ENCODE data around the gene IMMP2L.

The IMMP2L gene

DNA sequence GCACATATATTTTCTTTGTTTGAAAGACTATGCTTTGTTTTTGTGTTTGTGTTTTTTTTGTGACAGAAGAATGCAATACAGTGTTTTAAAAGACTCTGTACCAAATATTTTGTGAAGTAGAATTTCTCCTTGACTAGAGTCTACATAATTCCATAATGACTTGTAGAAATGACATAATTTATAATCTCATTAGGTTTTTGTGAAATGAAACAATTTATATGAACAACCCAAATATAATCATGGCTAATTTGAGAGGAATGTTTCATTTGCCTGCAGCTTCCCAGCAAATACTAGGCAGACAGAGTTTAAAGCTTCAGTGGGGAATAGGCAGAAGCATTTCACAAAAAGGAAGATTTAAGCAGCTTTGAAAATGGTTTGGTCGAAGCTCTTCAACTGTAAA, 686.9 kb downstream of the IMMP2L start:
- no peak for DNase-seq (ENCODE audit: extremely low read depth, low read depth)

DNA sequence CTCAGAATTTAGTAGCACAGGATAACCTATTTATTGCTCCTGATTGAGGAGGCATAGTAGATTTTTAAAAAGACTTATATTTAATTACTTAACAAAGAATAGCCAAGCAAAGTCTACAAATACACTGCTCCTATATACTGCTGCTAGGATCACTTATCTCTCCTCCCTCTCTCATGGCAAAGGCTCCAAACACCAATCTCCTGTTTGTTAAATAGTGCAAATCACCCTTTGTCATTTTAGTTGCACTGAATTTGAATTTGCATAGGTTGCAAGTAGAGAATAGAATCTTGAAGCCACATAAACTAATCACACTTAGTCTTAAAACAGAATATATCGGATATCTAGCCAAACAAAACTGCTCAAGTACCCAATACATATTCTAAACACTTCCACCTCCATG, 690.4 kb downstream of the IMMP2L start:
- TF ChIP-seq, protein P1, sequence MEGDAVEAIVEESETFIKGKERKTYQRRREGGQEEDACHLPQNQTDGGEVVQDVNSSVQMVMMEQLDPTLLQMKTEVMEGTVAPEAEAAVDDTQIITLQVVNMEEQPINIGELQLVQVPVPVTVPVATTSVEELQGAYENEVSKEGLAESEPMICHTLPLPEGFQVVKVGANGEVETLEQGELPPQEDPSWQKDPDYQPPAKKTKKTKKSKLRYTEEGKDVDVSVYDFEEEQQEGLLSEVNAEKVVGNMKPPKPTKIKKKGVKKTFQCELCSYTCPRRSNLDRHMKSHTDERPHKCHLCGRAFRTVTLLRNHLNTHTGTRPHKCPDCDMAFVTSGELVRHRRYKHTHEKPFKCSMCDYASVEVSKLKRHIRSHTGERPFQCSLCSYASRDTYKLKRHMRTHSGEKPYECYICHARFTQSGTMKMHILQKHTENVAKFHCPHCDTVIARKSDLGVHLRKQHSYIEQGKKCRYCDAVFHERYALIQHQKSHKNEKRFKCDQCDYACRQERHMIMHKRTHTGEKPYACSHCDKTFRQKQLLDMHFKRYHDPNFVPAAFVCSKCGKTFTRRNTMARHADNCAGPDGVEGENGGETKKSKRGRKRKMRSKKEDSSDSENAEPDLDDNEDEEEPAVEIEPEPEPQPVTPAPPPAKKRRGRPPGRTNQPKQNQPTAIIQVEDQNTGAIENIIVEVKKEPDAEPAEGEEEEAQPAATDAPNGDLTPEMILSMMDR (IDR thresholded peaks at IDR 0.05; ENCODE audit: low read depth, low read length) = no peak
- DNase-seq (ENCODE audit: extremely low read depth, low read depth) = no peak

More for the DNA sequence above, 686.9 kb downstream of the IMMP2L start:
- TF ChIP-seq, protein P1 (IDR thresholded peaks at IDR 0.05; ENCODE audit: low read depth, low read length) = no peak

DNA sequence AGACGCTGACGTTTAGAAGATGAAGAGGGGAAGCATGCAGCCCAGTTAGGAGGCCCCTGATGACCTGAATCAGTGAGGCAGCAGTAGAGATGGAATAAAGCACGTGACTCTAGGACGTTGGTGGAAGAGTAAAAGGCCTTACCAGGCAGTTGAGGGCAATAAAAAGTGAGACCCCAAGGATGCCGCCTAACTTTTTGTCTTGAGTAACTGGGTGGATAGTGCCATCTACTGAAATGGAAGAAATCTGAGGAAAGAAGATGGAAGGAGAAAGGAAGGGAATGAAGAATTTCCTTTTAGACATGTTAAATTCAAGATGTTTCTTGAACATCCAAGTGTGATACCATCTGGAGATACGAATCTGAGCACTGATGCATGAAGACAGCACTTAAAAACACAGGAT, 691.4 kb downstream of the IMMP2L start:
- DNase-seq (ENCODE audit: extremely low read depth, low read depth) = no peak

DNA sequence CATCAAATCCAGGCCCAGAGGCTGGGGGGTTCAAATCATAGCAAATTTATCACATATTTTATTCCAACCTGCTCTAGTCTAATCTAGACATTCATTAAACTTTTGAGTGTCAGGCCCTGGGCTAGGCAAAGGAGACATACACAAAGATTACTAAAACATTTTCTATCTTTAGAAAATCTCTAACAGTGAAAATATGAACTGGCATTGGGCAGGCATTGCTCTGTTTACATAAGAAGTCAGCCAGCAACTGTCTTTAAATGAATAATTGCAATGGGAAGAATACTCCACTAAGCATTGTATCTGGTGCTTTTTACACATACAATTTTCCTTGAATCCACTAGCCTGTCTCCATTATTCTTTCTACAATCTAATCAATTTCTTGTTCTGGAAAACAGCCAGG, 693.8 kb downstream of the IMMP2L start:
- TF ChIP-seq, protein P1 (IDR thresholded peaks at IDR 0.05; ENCODE audit: low read depth, low read length) = no peak
- DNase-seq (ENCODE audit: extremely low read depth, low read depth) = no peak

More for the DNA sequence above, 691.4 kb downstream of the IMMP2L start:
- TF ChIP-seq, protein P1 (IDR thresholded peaks at IDR 0.05; ENCODE audit: low read depth, low read length) = no peak

DNA sequence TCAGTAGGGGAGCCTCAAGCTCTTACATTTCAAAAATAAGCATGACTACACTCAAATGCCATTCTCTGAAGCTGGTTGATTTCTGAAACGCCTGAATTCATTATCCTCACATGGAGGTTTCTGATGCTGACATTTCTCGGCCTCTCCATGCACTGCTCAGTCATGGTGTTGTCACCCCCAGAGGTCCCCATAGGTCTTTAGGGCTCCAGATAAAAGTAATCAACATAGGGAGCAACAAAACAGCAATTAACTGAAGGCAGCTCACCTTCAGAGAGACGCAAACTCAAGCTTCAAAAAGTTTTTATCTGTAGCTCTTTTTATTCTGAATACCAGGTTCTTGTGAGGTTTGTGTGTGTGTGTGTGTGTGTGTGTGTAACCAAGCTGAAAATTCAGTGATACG, 694.5 kb downstream of the IMMP2L start:
- TF ChIP-seq, protein P1 (IDR thresholded peaks at IDR 0.05; ENCODE audit: low read depth, low read length) = no peak
- no peak for DNase-seq (ENCODE audit: extremely low read depth, low read depth)

DNA sequence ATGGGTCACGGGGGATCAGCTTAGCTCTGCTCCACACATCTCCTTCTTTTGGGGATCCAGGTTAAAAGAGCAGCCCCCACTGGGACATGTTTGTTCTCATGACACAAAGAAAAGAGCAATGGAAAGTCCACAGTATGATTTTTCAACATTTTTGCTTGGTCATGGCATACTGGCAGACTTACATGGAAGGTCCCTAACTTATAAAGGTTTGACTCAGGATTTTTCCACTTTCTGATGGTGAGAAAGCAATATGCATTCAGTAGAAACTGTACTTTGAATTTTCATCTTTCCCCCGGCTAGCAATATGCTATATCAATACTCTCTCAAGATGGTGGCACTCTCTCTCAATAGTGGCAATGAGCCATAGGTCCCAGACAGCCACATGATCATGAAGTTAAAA, 699.0 kb downstream of the IMMP2L start:
- no peak for DNase-seq (ENCODE audit: extremely low read depth, low read depth)
- TF ChIP-seq, protein P1 (IDR thresholded peaks at IDR 0.05; ENCODE audit: low read depth, low read length) = no peak

DNA sequence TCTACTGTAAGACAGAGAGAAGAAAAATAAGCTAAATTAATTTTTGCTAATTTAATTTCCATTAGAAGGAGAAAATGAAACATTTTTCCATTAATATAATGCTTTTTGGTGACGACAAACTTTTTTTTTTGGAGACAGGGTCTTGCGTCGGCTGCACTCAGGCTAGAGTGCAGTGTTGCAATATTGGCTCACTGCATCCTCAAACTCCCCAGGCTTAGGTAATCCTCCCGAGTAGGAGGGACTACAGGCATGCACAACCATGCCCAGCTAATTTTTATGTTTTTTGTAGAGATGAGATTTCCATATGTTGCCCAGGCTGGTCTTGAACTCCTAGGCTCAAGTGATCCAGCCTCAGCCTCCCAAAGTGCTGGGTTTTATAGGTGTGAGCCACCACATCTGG, 701.1 kb downstream of the IMMP2L start:
- no peak for DNase-seq (ENCODE audit: extremely low read depth, low read depth)
- TF ChIP-seq, protein P1 (IDR thresholded peaks at IDR 0.05; ENCODE audit: low read depth, low read length) = no peak
